Prostate gland (tissue), 2 donors: ENCODE data around the gene OOSP3.

Experiments used
- POLR2A ChIP-seq: fragments of 450-650 bp; IDR thresholded peaks from one replicate; pipeline ENCODE4 v1.6.1; 2016; ENCODE audit warnings: antibody characterized with exemption, mild to moderate bottlenecking
- POLR2AphosphoS5 ChIP-seq: sonication (generic); formaldehyde crosslinking; IDR thresholded peaks from one replicate; pipeline ENCODE4 v1.6.1; 2017; ENCODE audit warnings: antibody characterized with exemption
- TF ChIP-seq, protein P1 (sequence below), 4 experiments: fragments of 200-600 bp in 2 of 4; fragments of 450-650 bp in 2 of 4; sonication (generic) in 2 of 4; IDR thresholded peaks; 1 replicate in 3 of 4; 2 replicates in 1 of 4; pipeline ENCODE4 v1.5.1; 2016 to 2019; ENCODE audit warnings: antibody characterized with exemption in 4 of 4, mild to moderate bottlenecking in 2 of 4, moderate library complexity in 2 of 4

DNA sequence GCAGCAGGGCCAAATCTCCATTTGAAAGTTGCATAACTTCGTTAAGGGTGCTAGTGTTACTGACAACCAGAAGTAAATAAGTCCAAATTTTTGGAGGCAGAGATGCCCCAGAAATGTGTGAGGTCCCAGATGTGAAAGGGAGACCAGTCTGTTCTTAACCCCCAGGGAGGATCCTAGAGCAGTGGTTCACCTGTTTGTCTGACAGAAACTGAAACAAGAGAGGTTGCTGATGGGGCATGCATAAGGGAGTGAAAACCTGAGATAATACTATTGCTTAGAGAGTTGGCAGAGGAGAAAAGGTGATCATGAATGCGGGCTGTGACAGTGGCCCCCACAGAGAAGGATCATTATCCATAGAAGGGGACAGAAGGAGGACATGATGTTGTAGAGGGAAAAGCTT, 37.1 kb upstream of the OOSP3 start:
- TF ChIP-seq, protein P1, sequence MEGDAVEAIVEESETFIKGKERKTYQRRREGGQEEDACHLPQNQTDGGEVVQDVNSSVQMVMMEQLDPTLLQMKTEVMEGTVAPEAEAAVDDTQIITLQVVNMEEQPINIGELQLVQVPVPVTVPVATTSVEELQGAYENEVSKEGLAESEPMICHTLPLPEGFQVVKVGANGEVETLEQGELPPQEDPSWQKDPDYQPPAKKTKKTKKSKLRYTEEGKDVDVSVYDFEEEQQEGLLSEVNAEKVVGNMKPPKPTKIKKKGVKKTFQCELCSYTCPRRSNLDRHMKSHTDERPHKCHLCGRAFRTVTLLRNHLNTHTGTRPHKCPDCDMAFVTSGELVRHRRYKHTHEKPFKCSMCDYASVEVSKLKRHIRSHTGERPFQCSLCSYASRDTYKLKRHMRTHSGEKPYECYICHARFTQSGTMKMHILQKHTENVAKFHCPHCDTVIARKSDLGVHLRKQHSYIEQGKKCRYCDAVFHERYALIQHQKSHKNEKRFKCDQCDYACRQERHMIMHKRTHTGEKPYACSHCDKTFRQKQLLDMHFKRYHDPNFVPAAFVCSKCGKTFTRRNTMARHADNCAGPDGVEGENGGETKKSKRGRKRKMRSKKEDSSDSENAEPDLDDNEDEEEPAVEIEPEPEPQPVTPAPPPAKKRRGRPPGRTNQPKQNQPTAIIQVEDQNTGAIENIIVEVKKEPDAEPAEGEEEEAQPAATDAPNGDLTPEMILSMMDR (IDR thresholded peaks at IDR 0.05) = no peak
- TF ChIP-seq POLR2A = no peak
- no peak for TF ChIP-seq POLR2AphosphoS5
